Activated CD4-positive, alpha-beta T cell treated with anti-CD3 and anti-CD28 coated beads for 48 hours (primary cell): ENCODE measurements around the gene ERO1B.

Experiments
- DNase-seq: peaks from one replicate; pipeline ENCODE4 v3.0.0-alpha.2; 2020

ERO1B gene

DNA sequence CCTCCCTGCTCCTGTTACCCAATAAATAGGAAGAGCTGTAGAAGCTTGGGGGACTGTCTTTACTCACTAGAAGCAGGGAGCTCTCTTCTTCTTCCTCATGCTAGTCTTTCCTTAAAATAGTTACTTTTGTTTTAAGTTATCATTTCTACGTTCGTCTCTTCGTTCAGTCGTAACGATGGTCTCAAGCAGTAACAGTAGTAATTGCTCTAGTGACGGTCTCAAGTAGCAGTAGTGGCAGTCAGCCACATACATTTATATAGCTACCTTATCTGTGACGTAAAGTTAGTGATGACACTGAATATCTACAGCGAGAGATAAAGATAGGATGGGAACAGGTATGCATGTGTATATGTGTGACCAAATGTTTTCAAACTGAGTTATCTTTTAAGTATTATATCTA lies 15.4 kb upstream of the ERO1B start:
- DNase-seq, result no peak

DNA sequence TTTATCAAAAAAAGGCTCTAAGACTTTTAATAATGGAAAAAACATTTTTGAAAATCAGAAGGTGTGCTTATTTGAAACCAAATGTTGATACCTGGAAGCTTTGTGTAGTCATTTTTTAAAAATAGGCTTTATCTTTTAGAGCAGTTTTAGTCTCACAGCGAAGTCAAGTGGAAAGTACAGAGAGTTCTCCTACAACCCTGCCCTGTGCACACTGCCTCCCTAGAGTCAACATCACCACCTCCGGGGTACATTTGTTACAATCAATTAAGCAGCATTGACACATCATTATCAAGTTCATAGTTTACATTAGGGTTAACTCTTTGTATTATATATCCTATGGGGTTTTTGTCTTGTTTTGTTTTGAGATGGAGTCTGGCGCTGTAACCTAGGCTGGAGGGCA lies 10.7 kb upstream of the ERO1B start:
- DNase-seq, result no peak

DNA sequence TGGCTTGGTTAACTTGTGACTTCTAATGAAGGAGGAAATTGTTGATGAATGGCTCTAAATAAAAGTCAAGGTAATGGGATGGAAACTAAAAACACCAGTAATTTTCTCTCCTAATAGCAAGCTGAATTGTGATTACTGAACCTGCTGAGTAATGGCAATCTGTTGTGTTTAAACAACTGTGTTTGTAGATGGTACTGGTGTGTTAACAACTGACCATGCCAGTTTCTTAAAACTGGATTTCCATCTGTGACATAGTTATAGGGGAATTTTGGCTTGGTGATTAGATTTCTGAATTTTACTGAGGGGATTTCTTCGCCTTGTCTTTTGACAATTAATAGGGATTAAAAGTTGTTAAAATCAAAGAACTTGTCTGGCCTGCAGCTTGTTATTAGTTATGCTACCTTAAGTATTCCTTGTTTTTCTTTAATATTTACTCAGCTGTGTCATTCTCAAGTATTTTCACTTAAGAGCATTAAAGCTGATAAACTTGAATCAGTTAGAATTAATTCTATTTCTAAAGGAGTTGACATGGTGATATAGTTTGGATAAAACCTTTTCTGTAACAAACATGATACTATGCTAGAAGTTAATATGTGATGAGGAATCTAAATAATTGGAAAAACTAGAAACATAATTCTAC lies 7.9 kb upstream of the ERO1B start:
- no peak for DNase-seq

DNA sequence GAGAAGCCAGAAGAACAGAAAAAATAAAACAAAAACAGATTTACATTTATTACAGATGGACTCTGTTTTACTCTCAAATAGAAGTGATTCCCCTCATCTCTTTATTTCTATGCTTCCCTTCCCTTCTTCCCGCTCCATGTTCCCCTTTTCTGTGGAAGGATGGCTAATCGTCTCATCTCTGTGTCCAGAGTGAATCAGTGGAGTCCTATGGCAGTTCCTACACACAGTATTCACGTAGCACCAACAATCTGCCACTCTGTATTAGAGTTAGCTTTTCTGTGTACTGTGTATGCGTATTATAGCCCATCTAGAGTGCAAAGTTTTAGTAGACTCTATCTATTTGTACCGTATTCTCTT lies 6.8 kb upstream of the ERO1B start:
- DNase-seq, result no peak

DNA sequence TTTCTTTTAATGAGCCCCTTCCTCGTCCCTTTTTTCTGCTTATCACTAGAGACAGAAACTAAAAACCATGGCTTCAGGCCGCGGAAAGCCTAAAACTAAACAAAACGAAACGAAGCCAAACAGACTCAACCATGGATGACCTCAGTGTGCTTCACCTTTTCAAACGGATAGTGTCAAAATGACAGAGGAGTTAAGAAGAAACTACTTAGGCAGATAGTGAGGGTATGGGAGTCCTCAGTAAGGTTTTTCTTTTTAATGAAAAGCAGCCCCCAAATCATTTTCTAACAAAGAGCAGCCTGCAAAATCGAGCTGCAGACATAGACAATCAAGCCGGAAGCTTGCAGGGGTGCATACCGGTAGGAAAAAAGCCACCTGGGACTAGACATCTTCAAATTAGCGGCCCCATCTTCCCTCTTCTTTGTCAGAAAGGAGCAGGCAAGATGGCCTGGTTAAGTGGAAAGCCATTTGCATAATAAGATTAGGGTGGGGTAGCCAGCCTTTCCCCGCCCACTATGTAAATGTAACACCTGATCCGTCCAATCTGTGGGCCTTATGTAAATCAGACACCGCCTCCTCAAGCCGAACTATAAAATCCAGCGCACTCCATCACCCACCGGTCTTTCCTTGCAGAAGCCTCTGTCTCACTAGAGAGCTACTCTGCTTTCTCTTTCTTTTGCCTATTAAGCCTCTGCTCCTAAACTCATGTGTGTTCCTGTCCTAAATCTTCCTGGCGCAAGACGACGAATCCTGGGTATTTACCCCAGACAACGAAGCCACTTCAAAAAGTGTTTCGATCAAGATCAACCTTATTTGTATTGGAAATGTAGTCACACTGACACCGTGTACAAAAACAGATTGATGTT lies 6.2 kb upstream of the ERO1B start:
- DNase-seq, result no peak

DNA sequence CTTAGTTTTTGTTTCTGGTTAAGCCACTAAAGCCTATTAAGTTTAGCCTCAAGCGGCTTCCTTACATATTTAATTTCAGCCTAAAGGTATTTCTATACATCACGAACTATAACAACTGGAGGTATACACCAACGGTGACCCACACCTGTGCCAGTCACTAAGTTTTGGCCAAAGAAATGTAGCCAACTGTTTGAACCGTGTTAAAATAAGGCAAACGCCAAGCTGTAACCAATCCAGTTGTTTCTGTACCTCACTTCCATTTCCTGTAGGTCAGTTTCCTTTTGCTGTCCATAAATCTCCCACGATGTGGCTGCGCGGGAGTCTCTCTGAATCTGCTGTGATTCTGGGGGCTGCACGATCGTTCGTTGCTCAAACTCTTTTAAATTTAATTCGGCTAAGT lies 5.6 kb upstream of the ERO1B start:
- no peak for DNase-seq

DNA sequence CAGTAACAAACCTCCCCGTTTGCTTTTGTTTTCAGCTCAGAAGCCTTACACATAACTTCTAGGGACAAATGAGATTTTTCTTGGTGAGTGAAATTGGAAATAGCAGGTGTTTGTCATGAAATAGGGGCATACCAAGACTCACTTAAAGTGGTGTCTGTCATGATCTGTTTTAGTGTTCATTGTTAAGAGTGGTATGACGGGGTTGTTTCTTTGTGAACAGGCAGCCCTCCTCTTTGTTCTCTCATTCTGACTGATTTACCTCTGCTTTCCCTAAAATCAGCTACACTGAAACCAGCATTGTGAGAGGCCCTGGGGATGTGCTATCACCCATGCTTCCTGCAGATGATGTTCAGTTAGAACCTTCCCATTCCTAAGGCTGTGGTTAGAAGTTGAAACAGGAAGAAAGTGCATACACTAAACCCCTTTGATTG lies 2.5 kb upstream of the ERO1B start:
- peak; percentile 38 for DNase-seq

DNA sequence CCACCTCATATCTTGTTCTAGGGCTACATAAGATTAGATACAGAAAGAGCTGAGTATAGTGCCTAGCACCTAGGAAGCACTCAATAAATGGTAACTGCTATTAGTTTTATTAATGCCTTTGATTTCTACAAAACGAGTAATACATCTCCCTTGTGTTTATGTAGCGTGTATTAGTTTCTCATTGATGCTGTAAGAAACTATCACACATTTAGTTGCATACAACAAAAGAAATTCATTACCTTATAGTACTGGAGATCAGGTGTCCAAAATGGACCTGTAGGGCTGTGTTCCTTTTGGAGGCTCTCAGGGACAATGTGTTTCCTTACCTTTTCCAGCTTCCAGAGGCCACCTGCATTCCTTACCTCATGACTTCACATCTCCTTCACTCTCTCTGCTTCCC lies 961 bp upstream of the ERO1B start:
- no peak for DNase-seq

DNA sequence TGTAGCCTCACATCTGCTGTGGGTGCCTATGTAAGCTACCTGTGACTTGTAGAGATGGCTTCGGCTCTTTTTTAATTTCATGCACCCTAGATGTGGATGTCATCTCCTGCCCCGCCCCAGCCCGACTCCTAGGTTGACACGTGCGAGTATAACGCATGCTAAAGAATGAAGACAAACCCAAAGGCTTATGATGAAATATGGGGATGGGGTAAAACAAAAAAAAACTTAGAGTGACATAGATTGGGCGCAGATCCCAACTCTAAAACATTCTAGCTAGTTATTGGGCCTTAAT lies 613 bp upstream of the ERO1B start:
- DNase-seq, result peak; percentile 60

DNA sequence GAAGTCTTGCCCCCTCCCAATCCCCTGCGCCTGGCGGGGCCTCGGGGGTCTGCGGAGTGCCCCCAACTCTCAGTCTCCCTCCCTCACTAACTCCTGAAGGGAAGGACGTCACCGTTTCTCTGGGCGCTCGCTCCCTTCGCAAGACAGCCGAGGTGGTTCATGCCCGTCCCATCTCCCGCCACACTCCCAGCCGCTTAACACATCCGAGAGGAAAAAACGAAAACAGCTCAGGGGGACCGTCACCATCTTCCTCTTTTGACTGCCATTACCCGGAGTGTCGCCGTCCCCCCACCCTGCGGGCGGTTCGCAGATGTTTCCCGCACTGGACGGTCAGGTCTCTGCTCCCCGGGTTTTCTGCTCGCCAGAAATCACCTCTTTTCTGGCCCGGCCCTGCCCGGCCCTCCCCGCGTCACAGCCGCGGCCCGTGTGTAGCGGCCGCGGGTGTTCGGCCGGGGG lies 532 bp downstream of the ERO1B start:
- DNase-seq, result peak; percentile 31

DNA sequence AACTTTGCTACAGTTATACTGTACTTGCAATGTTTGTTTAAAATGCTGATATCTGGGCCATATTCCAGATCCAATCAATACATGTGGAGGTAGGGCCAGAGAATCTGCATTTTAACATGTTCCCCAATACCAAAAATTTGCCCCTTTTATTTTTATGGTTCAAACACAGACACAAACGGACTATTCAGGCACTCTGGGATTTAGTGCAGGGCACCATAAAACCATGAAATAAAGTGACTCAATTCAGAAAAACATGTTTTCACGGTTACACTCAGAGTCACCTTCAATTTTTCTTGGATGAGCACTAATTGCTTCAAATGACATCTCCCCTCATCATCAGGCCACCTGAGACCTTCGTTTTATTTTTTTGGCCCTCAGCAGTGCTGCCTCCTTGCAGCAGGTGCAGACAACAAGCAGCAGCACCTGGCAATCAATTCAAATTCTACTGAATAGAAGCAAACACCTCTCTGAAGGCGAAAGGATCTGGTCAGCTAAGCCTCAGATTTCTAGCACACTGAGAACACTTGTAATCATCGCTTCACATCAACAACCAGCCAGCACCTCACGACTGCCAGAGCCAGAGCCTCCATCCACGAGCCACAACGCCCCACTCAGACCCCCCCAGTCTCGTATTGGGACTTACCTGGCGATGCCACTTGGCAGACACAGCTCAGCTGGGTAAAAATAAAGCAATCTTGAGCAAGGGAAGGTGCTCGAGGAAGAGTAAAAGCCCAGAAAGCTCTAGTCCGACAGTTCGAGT lies 1.1 kb downstream of the ERO1B start:
- DNase-seq, result peak; percentile 26

DNA sequence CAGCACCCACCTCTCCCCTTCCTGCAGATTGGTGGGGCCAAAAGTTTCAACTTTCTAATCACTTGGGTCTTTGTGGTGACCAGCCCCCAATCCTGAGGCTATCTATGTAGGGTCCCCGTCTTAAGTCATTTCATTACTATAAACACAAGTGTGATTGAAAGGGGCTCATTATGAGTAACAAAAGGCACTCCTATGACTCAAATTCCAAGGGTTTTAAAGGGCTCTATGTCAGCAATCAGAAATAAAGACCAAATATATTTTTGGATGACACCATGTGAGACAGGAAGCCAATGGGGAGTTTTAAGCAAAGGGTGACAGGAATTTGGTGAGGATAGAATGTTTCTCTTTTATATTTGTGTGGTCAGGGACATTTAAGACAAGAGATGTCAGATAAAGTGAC lies 6.2 kb downstream of the ERO1B start:
- DNase-seq, result no peak

DNA sequence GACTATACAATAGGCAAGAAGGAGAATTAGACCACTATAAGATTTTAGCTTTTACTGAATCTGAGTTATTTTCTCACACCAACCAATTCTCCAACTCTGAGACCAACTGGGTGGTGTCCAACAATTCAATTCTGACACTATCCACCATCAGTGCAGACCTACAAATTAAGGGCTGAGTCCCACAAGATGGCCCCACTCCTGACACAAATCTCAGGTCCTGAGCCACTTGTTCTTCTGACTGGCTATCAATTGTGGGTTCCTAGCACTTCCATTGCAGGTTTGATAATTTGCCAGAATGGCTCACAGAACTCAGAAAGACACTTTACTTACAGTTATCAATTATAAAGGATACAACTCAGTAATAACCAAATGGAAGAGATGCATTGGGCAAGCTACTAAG lies 6.7 kb downstream of the ERO1B start:
- no peak for DNase-seq

DNA sequence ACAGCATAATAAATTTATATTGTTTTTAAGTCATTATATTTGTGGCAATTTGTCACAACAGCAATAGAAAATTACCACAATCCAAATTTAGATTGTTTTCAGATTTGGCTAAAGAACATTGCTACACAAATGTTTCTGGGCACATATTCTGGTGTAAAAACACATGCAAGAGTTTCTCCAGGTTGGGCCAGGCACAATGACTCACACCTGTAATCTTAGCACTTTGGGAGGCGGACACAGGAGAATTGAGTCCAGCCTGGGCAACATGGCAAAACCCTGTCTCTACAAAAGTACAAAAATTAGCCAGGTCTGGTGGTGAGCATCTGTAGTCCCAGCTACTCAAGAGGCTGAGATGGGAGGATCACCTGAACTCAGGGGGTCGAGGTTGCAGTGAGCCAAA lies 8.4 kb downstream of the ERO1B start:
- DNase-seq, result no peak

DNA sequence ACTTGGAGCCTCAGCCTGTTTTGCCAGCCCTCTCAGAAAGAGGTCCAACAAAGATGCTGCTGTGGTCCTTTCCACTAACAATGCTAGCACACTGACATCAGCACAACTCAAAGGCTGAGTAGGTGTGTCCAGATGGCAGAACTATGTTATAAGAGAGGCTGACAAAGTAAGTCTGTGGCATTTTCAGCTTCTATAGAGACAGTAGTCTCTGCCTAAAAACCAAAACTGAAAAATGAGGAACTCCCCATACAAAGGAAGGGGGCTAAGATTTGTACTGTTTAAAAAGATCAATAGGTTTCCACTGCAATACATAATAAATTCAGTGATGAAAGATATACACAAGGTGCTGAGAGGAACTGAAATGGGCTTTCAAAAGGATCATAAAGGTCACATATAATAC lies 12.3 kb downstream of the ERO1B start:
- no peak for DNase-seq

DNA sequence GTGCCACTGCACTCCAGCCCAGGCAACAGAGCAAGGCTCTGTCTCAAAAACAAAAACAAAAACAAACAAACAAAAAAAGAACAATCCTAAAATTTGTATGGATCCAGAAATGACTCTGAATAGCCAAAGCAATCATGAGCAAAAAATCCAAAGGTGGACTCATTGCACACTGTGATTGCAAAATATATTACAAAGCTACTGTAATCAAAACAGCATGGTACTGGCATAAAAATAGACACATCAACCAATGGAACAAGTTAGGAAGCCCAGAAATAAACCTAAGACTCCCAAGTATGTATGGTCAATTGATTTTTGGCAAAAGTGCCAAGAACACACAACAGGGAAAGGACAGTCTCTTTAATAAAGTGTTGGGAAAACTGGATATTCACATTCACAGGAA lies 19.9 kb downstream of the ERO1B start:
- no peak for DNase-seq

DNA sequence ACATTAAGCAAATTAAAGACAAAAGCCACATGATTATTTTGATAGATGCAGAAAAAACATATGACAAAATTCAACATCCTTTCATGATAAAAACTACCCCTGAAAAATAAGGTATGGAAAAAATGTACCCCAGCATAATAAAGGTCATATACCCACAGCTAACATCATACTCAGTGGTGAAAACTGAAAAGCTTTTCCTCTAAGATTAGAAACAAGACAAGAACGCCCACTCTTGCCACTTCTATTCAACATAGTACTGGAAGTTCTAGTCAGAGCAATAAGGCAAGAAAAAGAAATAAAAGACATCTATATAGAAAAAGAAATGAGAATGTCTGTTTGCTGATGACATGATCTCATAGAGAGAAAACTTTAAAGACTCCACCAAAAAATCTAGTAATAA lies 20.7 kb downstream of the ERO1B start:
- no peak for DNase-seq

DNA sequence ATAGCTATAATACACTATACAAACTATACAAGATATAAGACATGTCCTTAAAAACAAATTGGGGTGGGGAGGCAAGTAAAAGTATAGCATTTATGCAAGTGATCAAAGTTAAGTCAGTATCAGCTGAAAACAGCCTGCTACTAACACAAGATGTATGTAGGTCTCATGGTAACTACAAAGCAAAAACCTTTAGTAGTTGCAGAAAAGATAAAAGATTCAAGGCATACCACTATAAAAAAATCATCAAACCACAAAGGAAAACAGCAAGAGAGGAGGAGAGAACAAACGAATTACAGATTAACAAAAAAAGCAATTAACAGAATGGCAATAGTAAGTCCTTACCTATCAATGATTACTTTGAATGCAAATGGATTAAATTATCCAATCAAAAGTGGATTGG lies 22.7 kb downstream of the ERO1B start:
- no peak for DNase-seq

DNA sequence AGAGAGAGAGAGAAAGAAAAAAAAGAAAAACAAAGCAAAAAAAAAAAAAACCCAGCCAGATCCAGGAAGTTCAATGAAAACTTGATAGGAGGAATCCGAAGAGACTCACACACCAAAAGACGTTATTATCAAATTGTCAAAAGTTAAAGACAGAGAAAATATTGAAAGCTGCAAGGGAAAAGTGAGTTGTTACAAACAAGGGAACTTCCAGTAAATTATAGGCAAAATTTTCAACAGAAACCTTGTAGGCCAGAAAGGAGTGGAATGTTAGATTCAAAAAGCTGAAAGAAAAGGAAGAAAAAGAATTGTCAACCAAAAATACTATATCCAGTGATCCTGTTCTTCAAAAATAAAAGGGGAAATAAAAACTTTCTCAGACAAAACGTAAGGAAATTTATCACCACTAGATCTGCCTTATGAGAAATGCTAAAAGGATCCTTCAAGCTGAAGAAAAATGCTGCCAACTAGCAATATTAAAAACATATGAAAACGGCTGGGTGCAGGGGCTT lies 23.6 kb downstream of the ERO1B start:
- no peak for DNase-seq

DNA sequence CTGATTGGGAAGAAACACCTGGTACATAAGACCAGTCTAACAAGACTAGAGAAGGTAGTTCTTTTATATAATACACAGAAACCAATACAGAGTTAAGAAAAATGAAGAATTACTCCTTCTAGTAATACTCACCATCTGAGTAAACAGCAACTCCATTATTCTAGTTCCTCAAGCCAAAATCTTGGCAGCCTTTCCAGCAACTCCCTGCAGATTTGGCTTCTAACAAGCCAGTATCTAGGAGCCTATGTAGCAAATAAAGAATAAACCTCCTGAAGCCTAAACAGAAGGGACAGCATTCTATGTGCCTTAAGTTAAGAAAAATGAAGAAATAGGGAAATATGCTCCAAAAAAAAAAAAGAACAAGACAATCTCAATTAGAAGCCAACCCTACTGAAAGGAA lies 24.5 kb downstream of the ERO1B start:
- DNase-seq, result no peak

DNA sequence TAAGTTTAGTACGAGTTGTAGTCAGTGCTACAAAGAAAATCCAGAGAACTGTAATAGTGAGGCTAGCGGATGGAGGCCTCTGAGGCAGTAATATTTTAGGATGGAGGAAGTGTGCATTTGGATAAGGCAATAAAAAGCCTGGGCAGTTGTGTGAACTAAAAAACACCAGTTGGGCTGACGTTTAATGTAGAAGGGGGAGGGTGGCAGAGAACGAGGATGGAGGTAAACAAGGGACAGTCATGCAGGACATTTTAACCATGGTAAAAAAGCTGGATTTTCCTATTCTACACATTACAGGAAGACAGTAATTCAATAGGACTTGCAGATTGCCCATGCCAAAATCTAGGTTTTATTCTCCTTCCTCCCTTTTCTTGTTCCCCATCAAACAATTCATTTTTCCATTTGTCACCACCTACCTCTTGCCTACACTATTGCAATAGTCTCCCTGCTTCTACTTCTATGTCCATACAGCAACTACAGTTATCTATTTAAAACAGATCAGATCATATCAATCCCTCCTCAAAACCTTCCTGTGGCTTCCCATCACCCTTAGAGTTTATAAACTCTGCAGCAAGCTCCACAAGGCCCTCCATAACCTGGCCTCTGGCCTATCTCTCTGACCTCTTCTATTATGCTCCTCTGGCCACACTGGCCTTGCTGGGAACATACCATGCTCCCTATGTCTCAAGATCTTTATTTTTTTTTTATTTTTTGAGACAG lies 27.7 kb downstream of the ERO1B start:
- DNase-seq, result no peak

DNA sequence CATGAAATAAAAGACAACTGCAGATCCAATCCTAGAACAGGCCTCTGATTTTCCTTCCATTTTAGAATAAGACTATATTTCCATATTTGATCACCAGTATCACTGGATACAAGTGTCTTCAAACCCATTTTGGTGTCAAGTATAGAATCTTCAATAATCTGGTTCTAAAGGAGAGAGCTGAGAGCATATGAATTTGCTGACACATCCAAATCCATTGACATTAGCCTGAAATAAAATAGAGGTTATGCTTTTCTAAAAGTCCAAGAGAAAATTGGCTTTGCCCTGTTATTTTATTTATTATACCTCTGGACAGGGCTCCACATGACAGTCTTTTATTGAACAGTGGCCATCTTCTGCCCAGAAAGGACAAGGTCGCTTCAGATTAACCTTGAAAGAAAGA lies 28.6 kb downstream of the ERO1B start:
- no peak for DNase-seq

DNA sequence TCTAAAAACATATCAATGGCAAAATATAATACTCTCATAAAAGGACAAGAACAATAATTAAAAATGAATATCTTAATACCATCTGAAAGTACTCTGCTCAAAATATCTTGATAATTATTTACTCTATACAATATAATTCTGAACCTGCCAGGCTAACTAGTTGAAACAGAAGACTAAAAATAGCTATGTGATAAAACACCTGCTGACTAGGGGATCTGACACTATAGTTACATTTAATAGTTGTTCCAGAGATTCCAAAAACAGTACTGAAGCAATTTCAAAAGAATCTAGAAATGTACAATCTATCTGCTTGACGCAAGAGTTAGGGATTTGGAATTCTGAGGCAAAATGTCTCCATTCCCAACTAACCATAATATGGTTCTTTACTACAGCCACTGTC lies 30.2 kb downstream of the ERO1B start:
- no peak for DNase-seq
